CD4-positive, alpha-beta T cell (primary cell): ENCODE measurements around the gene PARP2. TPM values are rescaled to one million over a fixed set of nuclear protein-coding genes. Genes with fewer than 3 reads are reported as not detected.
"Not testable (repeated sequence)": the region's sequence is repeated elsewhere in the genome, so short reads cannot be mapped to it uniquely, and the experiment has no call there.

Experiments used
- ATAC-seq: fragments of 200-7000 bp; cut with Tn5 transposase; one replicate; pipeline ENCODE4 v1.10.0; 2022; ENCODE audit warnings: mild to moderate bottlenecking; ENCODE audit not compliant: poor library complexity
- CTCF ChIA-PET: fragments of 350-600 bp; sonication (Branson Sonifier 250); formaldehyde crosslinking; loops from one replicate; lab custom pipeline; 2021; ENCODE audit warnings: antibody characterized with exemption, inconsistent platforms; lab: Charles Lee
- POLR2A ChIA-PET: fragments of 350-600 bp; sonication (Branson Sonifier 250); formaldehyde crosslinking; loops from one replicate; lab custom pipeline; 2021; ENCODE audit warnings: antibody characterized with exemption, inconsistent platforms; lab: Charles Lee
- DNase-seq, 14 experiments: peaks; one replicate each; pipeline ENCODE4 v3.0.0-alpha.2; 2013 to 2020; ENCODE audit warnings: mixed read lengths in 2 of 14
- H3K27ac ChIP-seq, 2 donors: one replicate each; pipeline versions ENCODE4 v1.5.1 to v1.7.0; 2013; ENCODE audit warnings: low read length in 2 of 2, low read depth in 1 of 2, mild to moderate bottlenecking in 1 of 2
- H3K27me3 ChIP-seq, 2 experiments: 1 replicate in 1 of 2; 2 replicates in 1 of 2; pipeline versions ENCODE4 v1.6.1 to v1.7.0; 2013; ENCODE audit warnings: low read length in 2 of 2, control low read depth in 1 of 2, mild to moderate bottlenecking in 1 of 2, moderate library complexity in 1 of 2; ENCODE audit not compliant: insufficient read depth in 2 of 2, control insufficient read depth in 1 of 2
- H3K36me3 ChIP-seq: one replicate; pipeline ENCODE4 v1.6.1; 2013; ENCODE audit warnings: low read length, control low read depth; ENCODE audit not compliant: insufficient read depth
- H3K4me1 ChIP-seq: one replicate; pipeline ENCODE4 v1.6.1; 2013; ENCODE audit warnings: low read length, control low read depth; ENCODE audit not compliant: insufficient read depth
- H3K4me3 ChIP-seq: one replicate; pipeline ENCODE4 v1.5.1; 2013; ENCODE audit warnings: mild to moderate bottlenecking, low read length, moderate library complexity
- H3K9me3 ChIP-seq, 2 experiments: 1 replicate in 1 of 2; 2 replicates in 1 of 2; pipeline versions ENCODE4 v1.6.1 to v1.7.0; 2013; ENCODE audit warnings: low read length in 2 of 2, mild to moderate bottlenecking in 2 of 2, control low read depth in 1 of 2, moderate library complexity in 1 of 2; ENCODE audit not compliant: control insufficient read depth in 1 of 2, insufficient read depth in 1 of 2
- H3K27ac Mint-ChIP-seq: one replicate; pipeline ENCODE4 v1.8.0; 2020; ENCODE audit warnings: mixed read lengths
- H3K27me3 Mint-ChIP-seq: one replicate; pipeline ENCODE4 v1.8.0; 2021; ENCODE audit warnings: mixed read lengths
- H3K36me3 Mint-ChIP-seq: one replicate; pipeline ENCODE4 v1.8.0; 2021; ENCODE audit warnings: low read depth, mixed read lengths
- H3K4me1 Mint-ChIP-seq: one replicate; pipeline ENCODE4 v1.8.0; 2021; ENCODE audit warnings: low read depth, mixed read lengths
- H3K4me3 Mint-ChIP-seq: one replicate; pipeline ENCODE4 v1.8.0; 2020; ENCODE audit warnings: mild to moderate bottlenecking, mixed read lengths
- H3K9me3 Mint-ChIP-seq: one replicate; pipeline ENCODE4 v1.8.0; 2020; ENCODE audit warnings: mixed read lengths
- intact Hi-C, 2 experiments: fragments of 100-400 bp; cut with DNase I in 1 of 2; cut with micrococcal nuclease in 1 of 2; formaldehyde crosslinking; loops; one replicate each; pipeline versions ENCODE4 v1.15.1 to v1.9.0; 2023 to 2025; cut with DNase I, micrococcal nuclease
- total RNA-seq, 174 experiments: library from RNA in 2 of 174; stranded (reverse) in 2 of 174; gene quantifications; one replicate each; pipeline ENCODE4 v1.2.3 and lab custom pipeline; 2021 to 2026
- TF ChIP-seq, protein P1 (sequence below): fragments of 200-600 bp; IDR thresholded peaks from one replicate; pipeline ENCODE4 v1.8.0; 2022; ENCODE audit warnings: antibody characterized with exemption, mild to moderate bottlenecking

PARP2 gene
- total RNA-seq, 2 experiments from 2014 or later: 16.3 to 20.4 TPM

DNA sequence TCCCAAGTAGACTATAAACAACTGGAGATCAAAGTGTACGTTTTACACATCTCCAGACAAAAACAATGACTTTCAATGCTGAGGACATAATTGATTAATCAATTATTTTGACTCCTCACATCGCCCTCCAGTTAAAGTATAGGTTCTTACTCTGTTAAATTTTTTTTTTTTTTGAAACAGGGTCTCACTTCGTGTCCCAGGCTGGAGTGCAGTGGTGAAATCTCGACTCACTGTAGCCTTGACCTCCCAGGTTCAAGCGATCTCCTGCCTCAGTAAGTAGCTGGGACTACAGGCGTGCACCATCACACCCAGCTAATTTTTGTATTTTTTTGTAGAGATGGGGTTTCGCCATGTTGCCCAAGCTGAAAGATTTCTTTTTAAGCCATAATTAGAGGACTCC, 9.4 kb upstream of the PARP2 start:
- ATAC-seq (no peak), DNase-seq (no peak)
- H3K4me3 ChIP-seq: no peak overlapping the region
- Mint-ChIP-seq H3K27me3 (no peaks in the 10 kb centered on the region), H3K9me3 (no peaks in the 10 kb centered on the region), H3K36me3 (peaks cover 5% of the 10 kb centered on the region), H3K4me3 (no peak overlapping the region), H3K4me1 (peaks cover 28% of the 10 kb centered on the region), H3K27ac (no peak overlapping the region)
- H3K4me1 ChIP-seq: peaks cover 12% of the 10 kb centered on the region
- TF ChIP-seq, protein P1, sequence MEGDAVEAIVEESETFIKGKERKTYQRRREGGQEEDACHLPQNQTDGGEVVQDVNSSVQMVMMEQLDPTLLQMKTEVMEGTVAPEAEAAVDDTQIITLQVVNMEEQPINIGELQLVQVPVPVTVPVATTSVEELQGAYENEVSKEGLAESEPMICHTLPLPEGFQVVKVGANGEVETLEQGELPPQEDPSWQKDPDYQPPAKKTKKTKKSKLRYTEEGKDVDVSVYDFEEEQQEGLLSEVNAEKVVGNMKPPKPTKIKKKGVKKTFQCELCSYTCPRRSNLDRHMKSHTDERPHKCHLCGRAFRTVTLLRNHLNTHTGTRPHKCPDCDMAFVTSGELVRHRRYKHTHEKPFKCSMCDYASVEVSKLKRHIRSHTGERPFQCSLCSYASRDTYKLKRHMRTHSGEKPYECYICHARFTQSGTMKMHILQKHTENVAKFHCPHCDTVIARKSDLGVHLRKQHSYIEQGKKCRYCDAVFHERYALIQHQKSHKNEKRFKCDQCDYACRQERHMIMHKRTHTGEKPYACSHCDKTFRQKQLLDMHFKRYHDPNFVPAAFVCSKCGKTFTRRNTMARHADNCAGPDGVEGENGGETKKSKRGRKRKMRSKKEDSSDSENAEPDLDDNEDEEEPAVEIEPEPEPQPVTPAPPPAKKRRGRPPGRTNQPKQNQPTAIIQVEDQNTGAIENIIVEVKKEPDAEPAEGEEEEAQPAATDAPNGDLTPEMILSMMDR: no peak
- no peaks in the 10 kb centered on the region for H3K9me3 ChIP-seq
- POLR2A ChIA-PET: interaction anchor here (0.9 to 2.6 kb wide), 3 partner anchors 9 to 348 kb away, joined by 3 to 38 read pairs (median 17); partner anchors contain the start of gene PARP2
- intact Hi-C loops: loop anchor here in 1 of 2 experiments (5.0 to 10.0 kb wide), 2 partner anchors 123 to 521 kb away; partner anchors contain the start of gene APEX1
- CTCF ChIA-PET: interaction anchor here (2.3 kb wide), 1 partner anchor 8 kb away, joined by 11 read pairs; the partner anchor contains the start of gene PARP2
- no peaks in the 10 kb centered on the region for H3K27me3 ChIP-seq
- no peaks in the 10 kb centered on the region for H3K36me3 ChIP-seq
- no peak overlapping the region for H3K27ac ChIP-seq

DNA sequence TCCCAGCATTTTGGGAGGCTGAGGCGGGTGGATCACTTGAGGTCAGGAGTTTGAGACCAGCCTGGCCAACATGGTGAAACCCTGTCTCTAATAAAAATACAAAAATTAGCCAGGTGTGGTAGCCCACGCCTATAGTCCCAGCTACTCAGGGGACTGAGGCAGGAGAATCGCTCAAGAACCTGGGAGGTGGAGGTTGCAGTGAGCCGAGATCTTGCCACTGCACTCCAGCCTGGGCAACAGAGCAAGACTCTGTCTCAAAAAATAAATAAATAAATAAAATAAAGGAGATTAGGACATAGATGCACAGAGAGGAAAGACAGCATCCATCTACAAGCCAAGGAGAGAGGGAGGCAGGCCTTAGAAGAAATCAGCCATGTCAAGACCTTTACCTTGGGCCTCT, 2.4 kb upstream of the PARP2 start:
- intact Hi-C loops: loop anchor here (5.0 kb wide), 4 partner anchors 71 to 341 kb away; partner anchors contain the start of genes PNP (in 1 of the 2), RNASE4 (in 1 of the 2) and TEP1 (in 1 of the 2)
- H3K4me1 ChIP-seq, H3K27me3 Mint-ChIP-seq, H3K36me3 ChIP-seq, H3K9me3 ChIP-seq, ATAC-seq, H3K27ac ChIP-seq, H3K4me3 ChIP-seq, H3K9me3 Mint-ChIP-seq, H3K27me3 ChIP-seq: not testable (repeated sequence)
- peaks cover 11% of the 10 kb centered on the region for H3K4me1 Mint-ChIP-seq
- ChIA-PET POLR2A (interaction anchor here (0.7 to 4.0 kb wide), 6 partner anchors 8 to 342 kb away, joined by 3 to 85 read pairs (median 26); partner anchors contain the start of genes APEX1, CCNB1IP1, PIP4P1 and RNASE4), CTCF (interaction anchor here (1.0 to 4.0 kb wide), 4 partner anchors 8 to 269 kb away, joined by 3 to 34 read pairs (median 7); partner anchors contain the start of gene CCNB1IP1)
- peak in 1 of 14 experiments; percentile 31 for DNase-seq
- H3K4me3 Mint-ChIP-seq: peak overlapping the region; percentile 81
- H3K36me3 Mint-ChIP-seq: peaks cover 19% of the 10 kb centered on the region
- H3K27ac Mint-ChIP-seq: peak overlapping the region; percentile 49

DNA sequence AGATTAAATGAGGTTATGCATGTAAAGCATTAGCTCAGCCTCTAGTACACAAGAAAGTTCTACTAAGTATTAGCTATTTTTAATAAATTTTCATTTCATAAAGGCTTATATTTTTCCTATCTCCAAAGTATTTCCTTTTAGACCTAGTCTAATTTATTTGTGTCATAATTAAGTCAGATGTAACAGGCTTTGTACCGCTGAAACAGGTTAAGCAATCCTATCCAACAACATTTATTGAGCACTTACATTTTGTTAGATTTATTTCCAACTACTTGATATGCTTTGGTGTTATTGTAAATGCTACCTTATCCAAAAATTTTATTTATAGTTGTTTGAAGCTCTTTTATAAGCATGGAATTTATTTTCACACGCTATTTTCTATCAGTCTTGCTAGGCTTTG, 1.8 kb upstream of the PARP2 start:
- DNase-seq: no peak
- no peaks in the 10 kb centered on the region for H3K27me3 ChIP-seq
- no peaks in the 10 kb centered on the region for H3K27me3 Mint-ChIP-seq
- ChIA-PET POLR2A (interaction anchor here (0.7 to 4.0 kb wide), 9 partner anchors 9 to 341 kb away, joined by 3 to 85 read pairs (median 19); partner anchors contain the start of genes APEX1, CCNB1IP1, PIP4P1 and RNASE4), CTCF (interaction anchor here (0.9 to 4.0 kb wide), 5 partner anchors 9 to 272 kb away, joined by 3 to 34 read pairs (median 3); partner anchors contain the start of gene CCNB1IP1)
- no peaks in the 10 kb centered on the region for H3K9me3 Mint-ChIP-seq
- H3K27ac ChIP-seq: no peak overlapping the region
- H3K4me3 Mint-ChIP-seq: peak overlapping the region; percentile 99
- peaks cover 23% of the 10 kb centered on the region for H3K36me3 Mint-ChIP-seq
- no peak for ATAC-seq
- peaks cover 11% of the 10 kb centered on the region for H3K4me1 Mint-ChIP-seq
- intact Hi-C loops: loop anchor here (2.0 to 5.0 kb wide), 6 partner anchors 15 to 341 kb away; partner anchors contain the start of genes PNP (in 1 of the 2), RNASE4 (in 1 of the 2) and TEP1 (in 1 of the 2)
- no peaks in the 10 kb centered on the region for H3K36me3 ChIP-seq
- no peaks in the 10 kb centered on the region for H3K4me1 ChIP-seq
- TF ChIP-seq, protein P1: no peak
- peaks cover 0 to 4% of the 10 kb centered on the region in 2 experiments for H3K9me3 ChIP-seq
- H3K4me3 ChIP-seq: no peak overlapping the region
- peak overlapping the region; percentile 97 for H3K27ac Mint-ChIP-seq
